Stomach smooth muscle (tissue), 2 donors: Measurements from ENCODE around the gene SENP6.

Experiments used
- H3K27ac ChIP-seq: one replicate; pipeline ENCODE4 v1.7.0; 2013; ENCODE audit warnings: mild to moderate bottlenecking, low read length, inconsistent platforms
- H3K27me3 ChIP-seq, 2 donors: one replicate each; pipeline ENCODE4 v1.7.0; 2013; ENCODE audit warnings: low read length in 2 of 2; ENCODE audit not compliant: insufficient read depth in 2 of 2, control insufficient read depth in 1 of 2
- H3K36me3 ChIP-seq, 2 donors: one replicate each; pipeline ENCODE4 v1.7.0; 2013; ENCODE audit warnings: low read length in 2 of 2; ENCODE audit not compliant: control insufficient read depth in 2 of 2, insufficient read depth in 2 of 2
- H3K4me1 ChIP-seq: one replicate; pipeline ENCODE4 v1.7.0; 2013; ENCODE audit warnings: low read length; ENCODE audit not compliant: control insufficient read depth, insufficient read depth
- H3K4me3 ChIP-seq, 2 donors: one replicate each; pipeline ENCODE4 v1.7.0; 2013; ENCODE audit warnings: low read length in 2 of 2
- H3K9ac ChIP-seq, 2 donors: one replicate each; pipeline ENCODE4 v1.7.0; 2013; ENCODE audit warnings: low read length in 2 of 2, mild to moderate bottlenecking in 1 of 2
- H3K9me3 ChIP-seq, 2 donors: one replicate each; pipeline ENCODE4 v1.7.0; 2013; ENCODE audit warnings: low read length in 2 of 2; ENCODE audit not compliant: control insufficient read depth in 2 of 2
- donor health status: healthy.
- donor health status: Pancreatic carcinoma.

Gene SENP6

GRCh38 chr6:75759207-75759606, 157.5 kb downstream of the SENP6 start:
- no peaks in the 10 kb centered on the region for H3K27me3 ChIP-seq
- H3K27ac ChIP-seq: no peak overlapping the region
- no peaks in the 10 kb centered on the region for H3K9me3 ChIP-seq
- no peak overlapping the region for H3K4me3 ChIP-seq
- no peak overlapping the region for H3K9ac ChIP-seq
- no peaks in the 10 kb centered on the region for H3K4me1 ChIP-seq
- no peaks in the 10 kb centered on the region for H3K36me3 ChIP-seq

- H3K4me1 ChIP-seq: no peaks in the 10 kb centered on the region
Measured at GRCh38 chr6:75760320-75760719, 158.6 kb downstream of the SENP6 start.

GRCh38 chr6:75761489-75761888, 159.8 kb downstream of the SENP6 start:
- no peak overlapping the region for H3K4me3 ChIP-seq

More at GRCh38 chr6:75760320-75760719, 158.6 kb downstream of the SENP6 start:
- no peaks in the 10 kb centered on the region for H3K9me3 ChIP-seq
- no peaks in the 10 kb centered on the region for H3K27me3 ChIP-seq
- no peak overlapping the region for H3K9ac ChIP-seq
- H3K27ac ChIP-seq: no peak overlapping the region
- no peaks in the 10 kb centered on the region for H3K36me3 ChIP-seq
- no peak overlapping the region for H3K4me3 ChIP-seq

GRCh38 chr6:75762063-75762462, 160.4 kb downstream of the SENP6 start:
- H3K27me3 ChIP-seq: no peaks in the 10 kb centered on the region
- no peak overlapping the region for H3K9ac ChIP-seq
- no peaks in the 10 kb centered on the region for H3K36me3 ChIP-seq
- no peaks in the 10 kb centered on the region for H3K4me1 ChIP-seq
- H3K4me3 ChIP-seq: no peak overlapping the region
- H3K27ac ChIP-seq: no peak overlapping the region
- H3K9me3 ChIP-seq: no peaks in the 10 kb centered on the region

More at GRCh38 chr6:75761489-75761888, 159.8 kb downstream of the SENP6 start:
- Histone ChIP-seq H3K27ac (no peak overlapping the region), H3K27me3 (no peaks in the 10 kb centered on the region), H3K36me3 (no peaks in the 10 kb centered on the region), H3K9me3 (no peaks in the 10 kb centered on the region), H3K4me1 (no peaks in the 10 kb centered on the region), H3K9ac (no peak overlapping the region)

GRCh38 chr6:75766387-75766786, 164.7 kb downstream of the SENP6 start:
- Histone ChIP-seq H3K4me3 (no peak overlapping the region), H3K27ac (no peak overlapping the region), H3K4me1 (no peaks in the 10 kb centered on the region), H3K27me3 (no peaks in the 10 kb centered on the region), H3K9me3 (no peaks in the 10 kb centered on the region), H3K9ac (no peak overlapping the region), H3K36me3 (no peaks in the 10 kb centered on the region)
